DND-41 (cell line): ENCODE measurements around the gene DLGAP1.

ENCODE experiments used
- ATAC-seq: fragments of 200-7000 bp; cut with Tn5 transposase; 3 replicates; pipeline ENCODE4 v1.9.1; 2021; ENCODE audit warnings: low read depth; ENCODE audit not compliant: insufficient read depth
- DNase-seq: peaks from one replicate; pipeline ENCODE4 v3.0.0-alpha.2; 2020
- H2AFZ ChIP-seq: 2 replicates; pipeline ENCODE4 v1.6.0; 2012; ENCODE audit warnings: low read depth, low read length
- H3K27ac ChIP-seq: 2 replicates; pipeline ENCODE4 v1.5.1; 2012; ENCODE audit warnings: low read length, inconsistent platforms
- H3K27me3 ChIP-seq: fragments of 200-600 bp; sonication (generic); 2 replicates; pipeline ENCODE4 v1.6.0; 2012; ENCODE audit warnings: low read length, mild to moderate bottlenecking, inconsistent platforms; ENCODE audit not compliant: insufficient read depth, poor library complexity
- H3K36me3 ChIP-seq: 2 replicates; pipeline ENCODE4 v1.5.1; 2012; ENCODE audit warnings: low read length, inconsistent platforms; ENCODE audit not compliant: insufficient read depth
- H3K4me1 ChIP-seq: 2 replicates; pipeline ENCODE4 v1.5.1; 2012; ENCODE audit warnings: mild to moderate bottlenecking, low read length; ENCODE audit not compliant: insufficient read depth
- H3K4me2 ChIP-seq: 2 replicates; pipeline ENCODE4 v1.6.0; 2012; ENCODE audit warnings: mild to moderate bottlenecking, moderate library complexity, low read length, inconsistent platforms; ENCODE audit not compliant: insufficient read depth
- H3K4me3 ChIP-seq, 2 experiments: fragments of 200-600 bp in 1 of 2; shearing (Covaris generic) in 1 of 2; 2 replicates each; pipeline ENCODE4 v1.5.1; 2012 to 2016; ENCODE audit warnings: inconsistent platforms in 2 of 2, low read length in 2 of 2, mild to moderate bottlenecking in 2 of 2, low read depth in 1 of 2, moderate library complexity in 1 of 2
- H3K79me2 ChIP-seq: 2 replicates; pipeline ENCODE4 v1.6.0; 2012; ENCODE audit warnings: low read length, inconsistent platforms; ENCODE audit not compliant: insufficient read depth
- H3K9ac ChIP-seq: 2 replicates; pipeline ENCODE4 v1.6.0; 2012; ENCODE audit warnings: low read depth, mild to moderate bottlenecking, inconsistent platforms, low read length, moderate library complexity
- H3K9me3 ChIP-seq: 2 replicates; pipeline ENCODE4 v1.5.1; 2012; ENCODE audit warnings: low read length, moderate library complexity, mild to moderate bottlenecking, inconsistent platforms; ENCODE audit not compliant: insufficient read depth, severe bottlenecking
- H4K20me1 ChIP-seq: 2 replicates; pipeline ENCODE4 v1.6.0; 2012; ENCODE audit warnings: low read length; ENCODE audit not compliant: insufficient read depth
- CTCF ChIP-seq: IDR thresholded peaks from 2 replicates; pipeline ENCODE4 v1.5.1; 2012; ENCODE audit warnings: borderline replicate concordance, low read length, moderate library complexity, mild to moderate bottlenecking; ENCODE audit not compliant: poor library complexity, severe bottlenecking; ENCODE audit errors: extremely low read depth
- EZH2 ChIP-seq: IDR thresholded peaks from 3 replicates; pipeline ENCODE4 v1.6.1; 2012; ENCODE audit warnings: borderline replicate concordance, low read depth, mild to moderate bottlenecking, moderate library complexity, low read length, inconsistent platforms; ENCODE audit not compliant: severe bottlenecking

Gene DLGAP1

GRCh38 chr18:4130734-4131719 is 324.1 kb downstream of the DLGAP1 start:
- ATAC-seq (no peak), DNase-seq (no peak)
- Histone ChIP-seq H3K4me2 (no peak overlapping the region), H3K79me2 (no peaks in the 10 kb centered on the region), H3K9me3 (no peaks in the 10 kb centered on the region), H4K20me1 (no peaks in the 10 kb centered on the region), H3K27ac (no peak overlapping the region), H3K27me3 (peaks cover 5% of the 10 kb centered on the region), H3K36me3 (no peaks in the 10 kb centered on the region), H3K4me3 (no peak overlapping the region), H3K4me1 (no peaks in the 10 kb centered on the region), H2AFZ (no peak overlapping the region), H3K9ac (no peak overlapping the region)
- TF ChIP-seq CTCF (no peak), EZH2 (no peak)

- no peak for ATAC-seq
Measured at GRCh38 chr18:4126939-4127338, 328.2 kb downstream of the DLGAP1 start.

GRCh38 chr18:4125627-4126230 is 329.4 kb downstream of the DLGAP1 start:
- Histone ChIP-seq H3K4me3 (no peak overlapping the region), H3K36me3 (no peaks in the 10 kb centered on the region), H3K4me2 (no peak overlapping the region), H4K20me1 (no peaks in the 10 kb centered on the region), H3K4me1 (no peaks in the 10 kb centered on the region), H2AFZ (no peak overlapping the region), H3K9me3 (no peaks in the 10 kb centered on the region), H3K9ac (no peak overlapping the region), H3K27me3 (no peaks in the 10 kb centered on the region), H3K27ac (no peak overlapping the region), H3K79me2 (no peaks in the 10 kb centered on the region)
- ATAC-seq (no peak), DNase-seq (no peak)
- TF ChIP-seq EZH2 = no peak
- no peak for TF ChIP-seq CTCF

More at GRCh38 chr18:4126939-4127338, 328.2 kb downstream of the DLGAP1 start:
- Histone ChIP-seq H3K4me2 (no peak overlapping the region), H3K4me3 (no peak overlapping the region), H3K27me3 (no peaks in the 10 kb centered on the region), H2AFZ (no peak overlapping the region), H3K79me2 (no peaks in the 10 kb centered on the region), H3K4me1 (no peaks in the 10 kb centered on the region), H3K36me3 (no peaks in the 10 kb centered on the region), H3K9me3 (no peaks in the 10 kb centered on the region), H3K27ac (no peak overlapping the region), H3K9ac (no peak overlapping the region), H4K20me1 (no peaks in the 10 kb centered on the region)
- no peak for DNase-seq
- TF ChIP-seq EZH2 (no peak), CTCF (no peak)
